Iris pigment epithelial cell (primary cell): ENCODE measurements around the gene DTD1.

Experiments
- DNase-seq: peaks from one replicate; pipeline ENCODE4 v3.0.0-alpha.2; 2011; ENCODE audit warnings: low read depth

The DTD1 gene

GRCh38 chr20:18794428-18794787 lies 206.6 kb downstream of the DTD1 start:
- DNase-seq = no peak

DNA sequence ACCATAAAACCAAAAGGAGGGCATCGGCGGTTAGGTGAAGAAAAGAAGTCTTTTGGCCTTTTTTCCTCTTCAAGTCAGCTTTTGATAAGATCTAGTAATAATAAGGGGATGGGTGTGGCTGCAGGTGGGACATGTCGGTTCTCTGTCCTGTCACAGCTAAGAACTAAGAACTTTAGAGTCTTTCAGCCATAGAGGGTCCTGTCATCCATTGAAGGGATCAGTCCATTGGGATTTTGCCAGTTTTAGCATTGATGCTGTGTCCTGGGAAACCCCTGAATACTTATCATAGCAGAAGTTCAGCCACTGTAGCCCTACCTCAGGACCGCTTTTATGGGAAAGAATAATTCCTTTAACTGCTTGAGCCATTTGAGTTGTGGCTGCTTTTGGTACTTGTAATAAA lies 207.5 kb downstream of the DTD1 start:
- no peak for DNase-seq

DNA sequence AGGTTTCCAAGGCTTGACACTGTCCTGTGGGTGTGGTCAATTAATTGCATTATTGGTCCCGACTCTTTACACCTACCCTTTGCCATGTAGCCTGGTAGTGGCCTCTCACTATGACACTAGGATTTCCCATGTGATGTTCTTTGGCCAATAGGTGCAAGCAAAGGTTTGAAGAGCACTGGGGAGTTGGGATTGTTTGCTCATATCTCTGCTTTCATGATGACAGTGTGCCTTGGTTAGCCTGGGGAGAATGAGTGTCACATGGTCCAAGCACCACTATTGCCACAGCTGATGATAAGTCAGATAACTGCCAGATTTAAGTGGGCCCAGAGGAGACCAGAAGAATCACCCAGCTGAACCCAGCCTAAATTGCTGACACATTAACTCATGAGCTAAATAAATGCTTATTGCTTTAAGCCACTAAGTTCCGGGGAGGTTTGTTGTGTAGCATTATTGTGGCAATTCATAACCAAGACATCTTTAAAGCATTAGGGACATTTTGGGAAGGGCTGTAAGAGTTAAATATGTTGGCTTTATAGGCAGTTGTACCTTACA lies 208.5 kb downstream of the DTD1 start:
- DNase-seq = no peak

GRCh38 chr20:18801516-18801915 lies 213.7 kb downstream of the DTD1 start:
- DNase-seq = no peak

DNA sequence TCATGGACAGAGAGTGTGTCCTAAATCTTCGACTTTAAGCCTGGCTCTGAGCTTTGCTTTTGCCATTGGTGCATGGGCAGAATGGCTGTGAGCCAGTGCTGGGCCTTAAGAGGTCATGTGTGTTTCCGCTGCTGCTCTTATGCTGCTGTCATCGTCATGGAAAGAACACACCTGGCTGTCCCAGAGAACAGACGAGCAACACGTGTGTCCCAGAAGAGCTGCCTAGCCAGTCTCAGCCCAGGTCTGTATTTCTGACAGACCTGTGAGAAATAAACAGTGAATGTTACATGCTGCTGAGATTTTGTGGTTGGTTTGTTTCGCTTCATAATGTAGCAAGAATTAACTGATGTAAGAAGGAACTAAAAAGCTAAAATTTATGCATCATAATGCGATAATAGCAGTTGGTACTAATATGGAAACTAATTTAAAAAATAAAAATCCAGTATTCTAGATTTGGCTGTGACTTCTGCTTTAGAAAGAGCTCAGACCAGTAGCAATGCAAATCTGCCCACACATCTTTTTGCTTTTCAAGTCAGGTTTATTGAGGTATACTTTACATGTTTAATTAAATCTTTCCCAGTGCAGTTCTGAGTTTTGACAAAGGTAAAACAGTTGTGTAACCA lies 214.3 kb downstream of the DTD1 start:
- no peak for DNase-seq

DNA sequence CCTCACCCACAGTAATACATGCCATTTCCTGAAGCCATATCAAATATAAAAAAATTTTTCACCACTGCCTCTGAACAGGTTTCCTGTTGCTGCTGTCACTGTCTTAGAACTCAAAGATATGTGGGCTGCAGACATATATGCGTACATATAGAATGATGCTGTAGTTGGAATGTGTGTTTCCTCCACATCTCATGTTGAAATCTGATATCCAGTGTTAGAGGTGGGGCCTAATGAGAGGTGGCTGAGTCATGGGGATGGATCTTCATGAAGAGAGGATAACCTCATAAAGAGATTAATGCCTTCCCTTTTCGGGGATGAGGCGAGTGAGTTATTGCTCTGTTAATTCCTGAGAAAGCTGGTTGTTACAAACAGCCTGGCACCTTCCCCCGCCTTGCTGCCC lies 218.0 kb downstream of the DTD1 start:
- DNase-seq = peak; percentile 24

GRCh38 chr20:18808712-18809111 lies 220.9 kb downstream of the DTD1 start:
- DNase-seq = no peak

DNA sequence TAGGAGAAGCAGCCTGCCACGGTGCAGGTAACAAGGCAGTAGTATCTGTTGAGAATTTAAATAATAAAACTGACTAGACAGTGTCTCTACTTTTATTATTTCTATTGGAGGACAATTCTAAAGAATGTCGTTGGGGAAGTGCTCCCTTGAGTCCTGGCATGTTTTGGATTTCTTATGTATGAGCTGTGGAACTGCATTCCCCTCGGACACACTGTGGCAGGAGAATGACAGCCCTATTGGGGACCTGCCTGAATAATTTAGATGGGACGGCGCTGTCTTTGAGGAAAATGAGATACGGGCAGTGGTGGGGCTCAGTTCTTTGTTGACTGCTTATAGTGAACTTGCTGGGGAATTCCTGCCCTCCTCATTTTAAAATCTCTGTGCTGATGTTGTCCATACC lies 223.3 kb downstream of the DTD1 start:
- DNase-seq = no peak

- no peak for DNase-seq
Measured at GRCh38 chr20:18811904-18812303, 224.1 kb downstream of the DTD1 start.

- no peak for DNase-seq
Measured at GRCh38 chr20:18813483-18813882, 225.6 kb downstream of the DTD1 start, which contains the start of gene SCP2D1. SCP2D1 (plus strand) TSS chr20:18813783; CDS start chr20:18813816, 33 bp downstream.

DNA sequence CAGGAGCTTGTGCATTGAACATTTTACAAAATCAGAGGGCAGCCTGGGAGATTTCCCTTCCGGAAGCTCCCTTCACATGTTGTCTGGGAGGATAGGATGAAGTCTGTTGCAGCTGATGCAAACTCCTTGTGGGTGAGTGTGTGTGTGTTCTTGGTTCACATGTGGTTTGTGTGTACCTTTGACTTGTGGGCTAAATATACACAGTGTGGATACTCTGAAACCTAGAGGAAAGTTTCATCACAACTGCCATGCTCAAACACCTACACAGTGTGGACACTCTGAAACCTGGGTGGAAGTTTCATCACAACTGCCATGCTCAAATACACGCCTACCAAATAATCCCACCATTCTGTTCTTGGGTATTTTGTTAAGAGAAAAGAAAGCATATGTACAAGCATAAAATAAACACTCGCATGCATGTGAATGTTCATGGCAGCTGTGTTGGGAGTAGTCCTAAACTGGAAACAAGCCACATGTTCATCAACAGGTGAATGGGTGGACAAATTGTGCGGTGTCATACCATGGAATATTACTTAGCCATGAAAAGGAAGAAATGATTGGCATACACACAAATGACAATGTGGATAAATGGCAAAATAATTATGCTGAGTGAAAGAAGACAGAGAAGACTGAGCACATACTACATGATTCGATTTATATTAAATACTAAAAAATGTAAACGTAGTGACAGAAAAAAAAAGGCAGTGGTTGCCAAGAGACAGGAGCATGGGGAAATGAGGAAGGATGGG lies 227.5 kb downstream of the DTD1 start:
- DNase-seq = no peak
